Heart left ventricle (tissue), 16 donors: Measurements from ENCODE around the gene GATC. TPM values are rescaled to one million over a fixed set of nuclear protein-coding genes. Genes with fewer than 3 reads are reported as not detected.

Experiments
- ATAC-seq, 4 donors: fragments of 200-7000 bp; cut with Tn5 transposase; one replicate each; pipeline ENCODE4 v1.9.1; 2020 to 2022; ENCODE audit warnings: moderate library complexity in 4 of 4, mild to moderate bottlenecking in 3 of 4, moderate number of reproducible peaks in 1 of 4
- DNase-seq, 5 donors: peaks; one replicate each; pipeline ENCODE4 v3.0.0-alpha.2; 2020
- H3K27ac ChIP-seq, 12 donors: fragments of 200-600 bp; sonication (generic) in 4 of 12; one replicate each; pipeline versions ENCODE4 v1.5.0 to v1.8.0; 2016 to 2022; ENCODE audit warnings: mild to moderate bottlenecking in 2 of 12
- H3K27me3 ChIP-seq, 9 donors: fragments of 200-600 bp; sonication (generic) in 2 of 9; one replicate each; pipeline versions ENCODE4 v1.5.1 to v1.8.0; 2016 to 2022; ENCODE audit warnings: mild to moderate bottlenecking in 3 of 9
- H3K36me3 ChIP-seq, 9 donors: fragments of 200-600 bp; sonication (generic) in 2 of 9; one replicate each; pipeline versions ENCODE4 v1.5.0 to v1.8.0; 2018 to 2022; ENCODE audit warnings: mild to moderate bottlenecking in 2 of 9
- H3K4me1 ChIP-seq, 12 donors: fragments of 200-600 bp; sonication (generic) in 4 of 12; one replicate each; pipeline versions ENCODE4 v1.5.0 to v1.8.0; 2016 to 2022; ENCODE audit warnings: mild to moderate bottlenecking in 3 of 12
- H3K4me3 ChIP-seq, 12 donors: fragments of 200-600 bp; sonication (generic) in 4 of 12; one replicate each; pipeline versions ENCODE4 v1.5.0 to v1.8.0; 2017 to 2022; ENCODE audit warnings: mild to moderate bottlenecking in 9 of 12, moderate library complexity in 4 of 12
- H3K9me3 ChIP-seq, 12 donors: fragments of 200-600 bp; sonication (generic) in 4 of 12; one replicate each; pipeline versions ENCODE4 v1.5.0 to v1.8.0; 2016 to 2022; ENCODE audit warnings: mild to moderate bottlenecking in 1 of 12
- POLR2A ChIP-seq, 2 donors: fragments of 450-650 bp; IDR thresholded peaks; one replicate each; pipeline ENCODE4 v1.6.1; 2017; ENCODE audit warnings: antibody characterized with exemption in 2 of 2, mild to moderate bottlenecking in 2 of 2, moderate library complexity in 2 of 2
- WGBS, 4 donors: extraction: QIAGEN DNeasy Blood & Tissue Kit in 2 of 4; methylation state at CpG; one replicate each; pipeline versions ENCODE4 v1.1.5 to v1.1.7; 2013 to 2018; 5-methylcytosine and 5-hydroxymethylcytosine counted together
- intact Hi-C, 10 donors: fragments of 100-400 bp; cut with DNase I; formaldehyde crosslinking; loops; one replicate each; pipeline versions ENCODE4 v1.11.1 to v1.14.2; 2022
- polyA plus RNA-seq, 2 donors: library from polyadenylated mRNA; stranded (reverse); fragments of 200-250 nt; gene quantifications; one replicate each; pipeline ENCODE4 v1.2.3, GENCODE V29; 2013
- total RNA-seq, 9 donors: library from RNA; depleted of rRNA in 2 of 9; stranded (reverse); fragments of >200 nt in 2 of 9; fragmentation: NEBNext Ultra II Directional in 3 of 9; extraction: Animal tissue kit (Norgen Biotek cat#: 25700) in 3 of 9; gene quantifications; one replicate each; pipeline versions ENCODE4 v1.1.0 to v1.2.4, GENCODE V29; 2016 to 2023
- TF ChIP-seq, protein P1 (sequence below), 12 donors: fragments of 200-600 bp; sonication (generic) in 4 of 12; IDR thresholded peaks; one replicate each; pipeline versions ENCODE4 v1.5.0 to v1.8.0; 2018 to 2022; ENCODE audit warnings: antibody characterized with exemption in 12 of 12, mild to moderate bottlenecking in 5 of 12
- donor health status: ischemic (EF 13 %, LVEDD 7.1; RV severe dilation, severe dysfunction).
- donor health status: healthy with polysubstance abuse.
- donor health status: DM: no; HTN: yes; CAD: no.
- donor health status: DM: no; HTN: no; CAD: no.
- donor health status: ischemic (EF 25% LVEDD 6.9; RV normal size, moderate dysfunction).
- donor health status: ischemic (EF 25% LVEDD 5.7; RV mildly dilated, moderate dysfunction).
- donor health status: healthy.
- donor health status: DM: yes; HTN: yes; CAD: no.
- donor health status: ischemic (EF 35%, LVEDD 5.7; RV mildly dilated, moderate dysfunction).
- donor health status: nonischemic (EF 11% LVEDD 7.7; RV severe dilation, severe dysfunction).
- donor health status: DM: yes; HTN: yes; CAD: no.
- donor health status: PGD.
- donor health status: ischemic (EF 29% LVEDD 5.4; RV normal size, mild dysfunction).
- donor health status: nonischemic (EF 23%, LVEDD 6.1; RV moderate dilation, normal function).

GATC gene
- total and polyA plus RNA-seq, 11 donors: 5.4 to 18.0 (median 11.6) TPM

DNA sequence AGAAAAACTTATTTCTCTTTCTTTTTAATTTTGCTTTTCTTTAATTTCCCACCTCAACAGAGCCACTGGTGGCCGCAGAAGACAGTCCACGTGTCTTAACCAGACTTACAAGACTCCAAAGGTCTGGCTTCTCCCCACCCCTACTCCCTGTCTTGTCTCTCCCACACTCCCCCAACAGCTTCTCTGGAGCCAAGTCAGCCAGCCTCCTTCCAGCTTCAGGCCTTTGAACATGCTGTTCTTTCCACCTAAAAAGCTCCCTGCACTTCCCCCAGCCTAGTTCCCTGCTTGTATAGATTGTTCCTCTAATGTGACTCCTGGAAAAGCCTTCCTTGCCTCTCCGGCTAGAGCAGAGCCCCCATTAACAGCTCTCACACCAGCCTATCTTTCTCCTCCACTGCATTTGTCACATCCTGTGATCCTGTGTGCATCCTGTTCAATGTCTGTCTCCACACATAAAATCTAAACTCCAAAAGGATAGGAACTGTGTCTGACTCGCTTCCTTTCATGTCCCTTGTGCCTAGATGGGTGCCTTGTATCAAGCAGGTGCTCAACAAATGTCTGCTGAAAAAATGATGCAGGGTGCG is 41.9 kb downstream of the GATC start:
- H3K4me3 ChIP-seq: no peak overlapping the region
- intact Hi-C loops: no loop called here
- H3K9me3 ChIP-seq: no peaks in the 10 kb centered on the region
- no peak overlapping the region for H3K27ac ChIP-seq
- DNase-seq (no peak), ATAC-seq (peak in 1 of 4 donors; percentile 45)
- peaks cover 0 to 6% (median 0%) of the 10 kb centered on the region in 9 donors for H3K36me3 ChIP-seq
- 72 to 76% (median 74%) methylated on average over 5 of the region's 5 CpGs for WGBS, 4 donors
- peaks cover 0 to 6% (median 0%) of the 10 kb centered on the region in 12 donors for H3K4me1 ChIP-seq
- H3K27me3 ChIP-seq: no peaks in the 10 kb centered on the region
- TF ChIP-seq, protein P1, sequence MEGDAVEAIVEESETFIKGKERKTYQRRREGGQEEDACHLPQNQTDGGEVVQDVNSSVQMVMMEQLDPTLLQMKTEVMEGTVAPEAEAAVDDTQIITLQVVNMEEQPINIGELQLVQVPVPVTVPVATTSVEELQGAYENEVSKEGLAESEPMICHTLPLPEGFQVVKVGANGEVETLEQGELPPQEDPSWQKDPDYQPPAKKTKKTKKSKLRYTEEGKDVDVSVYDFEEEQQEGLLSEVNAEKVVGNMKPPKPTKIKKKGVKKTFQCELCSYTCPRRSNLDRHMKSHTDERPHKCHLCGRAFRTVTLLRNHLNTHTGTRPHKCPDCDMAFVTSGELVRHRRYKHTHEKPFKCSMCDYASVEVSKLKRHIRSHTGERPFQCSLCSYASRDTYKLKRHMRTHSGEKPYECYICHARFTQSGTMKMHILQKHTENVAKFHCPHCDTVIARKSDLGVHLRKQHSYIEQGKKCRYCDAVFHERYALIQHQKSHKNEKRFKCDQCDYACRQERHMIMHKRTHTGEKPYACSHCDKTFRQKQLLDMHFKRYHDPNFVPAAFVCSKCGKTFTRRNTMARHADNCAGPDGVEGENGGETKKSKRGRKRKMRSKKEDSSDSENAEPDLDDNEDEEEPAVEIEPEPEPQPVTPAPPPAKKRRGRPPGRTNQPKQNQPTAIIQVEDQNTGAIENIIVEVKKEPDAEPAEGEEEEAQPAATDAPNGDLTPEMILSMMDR (IDR thresholded peaks at IDR 0.05): no peak
- TF ChIP-seq POLR2A (IDR thresholded peaks at IDR 0.05): no peak

DNA sequence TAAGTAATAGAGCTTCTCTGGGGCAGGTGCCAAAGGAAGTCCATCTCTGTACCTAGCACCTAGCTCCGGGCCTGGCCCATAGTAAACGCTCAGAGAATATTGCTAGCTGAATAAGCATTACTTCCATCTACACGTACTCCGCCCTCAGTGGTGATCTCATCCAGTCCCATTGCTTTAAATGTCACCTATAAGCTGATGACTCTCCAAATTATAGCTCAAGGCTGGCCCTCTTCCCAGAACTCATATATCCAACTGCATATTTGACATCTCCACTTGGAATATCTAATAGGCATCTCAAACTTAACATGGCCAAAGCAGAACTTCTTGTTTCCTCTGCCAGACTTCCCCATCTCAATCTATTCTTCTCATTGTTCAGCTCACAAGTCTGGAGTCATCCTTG is 42.8 kb downstream of the GATC start:
- no peak for DNase-seq
- H3K36me3 ChIP-seq: peaks cover 0 to 6% (median 0%) of the 10 kb centered on the region in 9 donors
- TF ChIP-seq POLR2A (IDR thresholded peaks at IDR 0.05): no peak
- TF ChIP-seq, protein P1 (IDR thresholded peaks at IDR 0.05): no peak
- H3K4me3 ChIP-seq: no peak overlapping the region
- no peaks in the 10 kb centered on the region for H3K27me3 ChIP-seq
- H3K27ac ChIP-seq: no peak overlapping the region
- intact Hi-C loops: no loop called here
- 86 to 94% (median 92%) methylated on average over 4 of the region's 4 CpGs for WGBS, 4 donors
- H3K4me1 ChIP-seq: peaks cover 0 to 6% (median 0%) of the 10 kb centered on the region in 12 donors
- no peak for ATAC-seq
- no peaks in the 10 kb centered on the region for H3K9me3 ChIP-seq

DNA sequence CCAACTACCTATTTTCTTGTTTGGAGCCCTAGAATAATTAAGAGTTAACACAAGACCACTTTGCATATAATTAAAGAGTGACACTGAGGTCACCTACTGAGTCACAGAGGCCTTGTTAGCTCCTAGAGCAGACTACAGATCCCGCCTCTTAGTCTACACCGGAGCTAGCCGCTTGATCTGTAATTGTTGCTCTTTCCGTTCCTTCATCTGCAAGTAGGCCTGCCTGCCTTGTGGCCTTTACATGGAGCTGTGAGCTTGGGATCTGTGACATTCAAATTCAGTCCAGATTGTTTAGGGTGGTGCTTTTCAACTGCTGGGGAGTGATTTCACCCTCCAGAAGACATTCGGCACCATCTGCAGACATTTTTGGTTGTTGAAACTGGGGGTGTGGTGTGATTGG is 44.1 kb downstream of the GATC start:
- intact Hi-C loops: no loop called here
- DNase-seq: no peak
- Histone ChIP-seq H3K4me3 (no peak overlapping the region), H3K4me1 (peaks cover 0 to 11% (median 4%) of the 10 kb centered on the region in 12 donors), H3K27ac (no peak overlapping the region), H3K36me3 (peaks cover 0 to 6% (median 0%) of the 10 kb centered on the region in 9 donors), H3K27me3 (no peaks in the 10 kb centered on the region), H3K9me3 (no peaks in the 10 kb centered on the region)
- ATAC-seq: no peak
- TF ChIP-seq POLR2A (IDR thresholded peaks at IDR 0.05): no peak
- 96 to 99% (median 97%) methylated on average over 5 of the region's 5 CpGs for WGBS, 4 donors

DNA sequence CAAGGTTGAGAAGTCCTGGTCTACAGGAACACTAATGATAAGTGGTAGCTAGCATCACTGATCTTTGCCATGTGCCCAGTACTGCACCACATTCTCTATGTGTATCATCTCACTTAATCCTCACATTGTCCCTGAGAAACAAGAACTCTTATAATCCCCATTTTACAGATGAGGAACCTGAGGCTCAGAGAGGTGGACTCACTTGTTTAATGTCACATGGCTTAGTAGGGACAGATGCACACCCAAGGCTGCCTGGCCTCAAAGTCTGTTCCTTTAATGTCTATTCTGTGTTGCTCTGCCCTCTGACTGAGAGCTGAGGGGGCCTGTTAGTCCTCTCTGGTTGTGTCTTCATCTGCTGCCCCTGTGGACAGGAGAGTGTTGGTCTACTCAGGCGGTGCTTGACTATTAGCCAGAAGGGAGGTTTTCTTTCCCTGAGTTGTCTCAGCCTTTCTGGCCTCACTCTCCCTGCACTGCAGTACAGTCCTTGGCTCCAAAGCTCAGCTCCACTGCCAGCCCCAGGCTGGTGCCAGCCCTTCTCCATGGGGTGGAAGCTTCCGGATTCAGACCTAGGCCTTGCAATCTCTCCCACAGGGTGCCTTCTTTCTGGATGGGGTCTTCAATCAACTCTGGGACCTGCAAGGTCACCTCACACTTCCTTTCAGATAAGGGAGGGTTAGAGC is 44.7 kb downstream of the GATC start:
- intact Hi-C loops: no loop called here
- peak overlapping the region in 2 of 12 donors; percentile 20 to 22 for H3K27ac ChIP-seq
- DNase-seq: peak in 2 of 5 donors; percentile 28 to 39
- H3K36me3 ChIP-seq: peaks cover 0 to 6% (median 0%) of the 10 kb centered on the region in 9 donors
- WGBS, 4 donors: 75 to 89% (median 78%) methylated on average over 2 of the region's 2 CpGs
- H3K9me3 ChIP-seq: no peaks in the 10 kb centered on the region
- peak in 2 of 4 donors; percentile 15 to 25 for ATAC-seq
- no peaks in the 10 kb centered on the region for H3K27me3 ChIP-seq
- H3K4me3 ChIP-seq: no peak overlapping the region
- TF ChIP-seq POLR2A (IDR thresholded peaks at IDR 0.05): no peak
- TF ChIP-seq, protein P1 (IDR thresholded peaks at IDR 0.05): no peak
- H3K4me1 ChIP-seq: peaks cover 0 to 12% (median 5%) of the 10 kb centered on the region in 12 donors
